HG03342 (cell line): ENCODE measurements around the gene C5AR1.
"Not testable (repeated sequence)": the region's sequence is repeated elsewhere in the genome, so short reads cannot be mapped to it uniquely, and the experiment has no call there.

Experiments
- ATAC-seq: cut with Tn5 transposase; IDR thresholded peaks from one replicate; pipeline ENCODE4 v1.9.1; 2021; ENCODE audit warnings: mild to moderate bottlenecking, moderate library complexity; ENCODE audit not compliant: unreplicated experiment

Gene C5AR1

GRCh38 chr19:47309608-47310007 is at the start of gene C5AR1:
TSS of gene C5AR1 (plus strand) at chr19:47309861. CDS start at chr19:47309896, 35 bp downstream.
- no peak for ATAC-seq

DNA sequence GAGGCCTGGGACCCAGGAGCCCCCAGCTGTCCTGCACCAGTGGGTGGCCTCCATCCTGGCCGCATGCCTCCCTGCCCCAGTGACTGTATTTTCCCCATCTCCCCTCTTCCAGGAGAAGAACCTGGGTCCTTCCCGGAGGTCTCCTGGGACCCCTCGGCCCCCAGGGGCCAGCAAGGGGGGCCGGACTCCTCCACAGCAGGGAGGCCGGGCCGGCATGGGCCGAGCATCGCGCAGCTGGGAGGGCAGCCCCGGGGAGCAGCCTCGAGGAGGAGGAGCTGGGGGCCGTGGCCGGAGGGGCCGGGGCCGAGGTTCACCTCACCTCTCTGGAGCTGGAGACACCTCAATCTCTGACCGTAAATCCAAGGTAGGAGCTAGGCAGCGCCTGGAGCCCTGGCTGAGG is 49.2 kb upstream of the C5AR1 start:
- ATAC-seq = no peak

DNA sequence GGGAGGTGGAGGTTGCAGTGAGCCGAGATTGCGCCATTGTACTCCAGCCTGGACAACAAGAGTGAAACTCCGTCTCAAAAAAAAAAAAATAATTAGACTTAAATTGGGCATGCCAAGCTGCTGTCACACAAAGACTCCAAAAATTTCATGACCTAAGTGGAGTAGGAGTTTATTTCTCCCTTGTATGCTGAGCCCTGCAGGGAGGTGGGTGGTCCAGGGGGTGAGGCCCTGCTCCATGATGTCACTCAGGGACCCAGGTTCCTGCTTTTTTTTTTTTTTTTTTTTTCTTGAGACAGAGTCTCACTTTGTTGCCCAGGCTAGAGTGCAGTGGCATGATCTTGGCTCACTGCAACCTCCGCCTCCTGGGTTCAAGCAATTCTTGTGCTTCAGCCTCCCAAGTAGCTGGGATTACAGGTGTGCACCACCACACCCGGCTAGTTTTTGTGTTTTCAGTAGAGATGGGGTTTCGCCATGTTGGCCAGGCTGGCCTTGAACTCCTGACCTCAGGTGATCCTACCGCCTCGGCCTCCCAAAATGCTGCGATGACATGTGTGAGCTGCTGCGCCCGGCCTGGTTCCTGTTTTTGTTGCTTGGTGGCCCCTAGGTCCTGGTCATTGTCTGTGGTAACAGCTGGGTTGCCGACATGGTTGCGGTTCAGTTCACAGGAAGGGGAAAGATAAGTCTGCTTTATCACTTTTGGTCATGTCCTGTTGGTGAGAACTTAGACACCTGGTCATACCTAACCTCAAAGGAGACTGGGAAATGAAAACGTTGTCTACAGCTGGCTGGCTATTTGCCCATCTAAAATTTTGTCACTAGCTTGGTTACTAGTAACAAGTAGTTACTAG is 47.5 kb upstream of the C5AR1 start:
- ATAC-seq = peak; percentile 56

DNA sequence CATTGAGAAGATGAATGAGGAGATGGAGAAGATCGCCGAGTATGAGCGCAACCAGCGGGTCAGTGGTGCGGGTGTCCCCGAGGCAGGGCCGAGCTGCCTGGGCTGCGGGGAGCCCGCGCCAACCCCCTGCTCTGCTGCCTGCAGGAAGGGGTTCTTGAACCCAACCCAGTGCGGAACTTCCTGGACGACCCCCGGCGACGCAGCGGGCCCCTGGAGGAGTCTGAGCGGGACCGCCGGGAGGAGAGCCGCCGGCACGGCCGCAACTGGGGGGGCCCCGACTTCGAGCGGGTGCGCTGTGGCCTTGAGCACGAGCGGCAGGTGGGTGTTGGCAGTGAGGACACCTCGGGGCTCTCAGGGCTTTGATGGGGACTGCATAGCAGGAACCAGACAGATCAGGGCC is 45.0 kb upstream of the C5AR1 start:
- ATAC-seq = no peak

GRCh38 chr19:47266401-47266941 is 43.2 kb upstream of the C5AR1 start:
- no peak for ATAC-seq

- ATAC-seq = no peak
Observed at GRCh38 chr19:47267350-47267759, 42.3 kb upstream of the C5AR1 start.

DNA sequence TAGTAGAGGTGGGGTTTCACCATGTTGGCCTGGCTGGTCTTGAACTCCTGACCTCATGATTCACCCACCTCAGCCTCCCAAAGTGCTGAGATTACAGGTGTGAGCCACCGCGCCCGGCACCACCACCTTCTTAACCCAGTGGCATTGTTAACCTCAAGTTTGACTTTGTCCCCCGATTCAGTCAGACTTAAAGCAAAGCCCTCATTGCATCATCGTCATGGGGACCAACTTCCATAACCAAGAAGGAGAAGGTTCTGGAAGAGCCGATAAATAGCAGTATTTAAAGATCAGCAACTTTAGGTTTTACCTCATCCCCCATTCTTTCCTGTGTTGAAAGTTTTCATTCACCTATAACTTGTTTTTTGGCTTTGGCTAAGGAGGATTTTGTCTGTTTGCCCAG is 41.6 kb upstream of the C5AR1 start:
- ATAC-seq = no peak

- no peak for ATAC-seq
Observed at GRCh38 chr19:47269596-47269995, 40.1 kb upstream of the C5AR1 start.

GRCh38 chr19:47270408-47270807 is 39.3 kb upstream of the C5AR1 start:
- no peak for ATAC-seq

DNA sequence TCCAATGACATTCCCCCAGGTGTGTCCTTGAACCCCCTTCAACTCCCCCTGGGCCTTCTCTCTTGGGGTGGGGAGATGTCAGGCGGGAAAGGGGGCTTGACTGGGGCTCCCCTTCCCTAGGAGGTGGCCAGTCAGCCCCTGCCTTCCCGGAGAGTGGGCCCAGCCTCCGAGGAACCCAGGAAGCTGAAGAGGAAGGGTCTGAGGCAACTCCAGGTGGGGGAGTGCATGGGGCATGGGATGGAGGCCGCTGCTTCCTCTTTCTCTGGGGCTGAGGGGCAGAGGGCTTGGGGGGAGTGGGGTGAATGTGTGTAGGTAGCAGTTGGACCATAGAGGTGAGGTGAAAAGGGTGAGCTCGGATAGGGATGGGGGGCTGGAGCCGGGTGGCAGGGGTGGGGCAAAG is 37.7 kb upstream of the C5AR1 start:
- ATAC-seq = no peak

- ATAC-seq = no peak
Observed at GRCh38 chr19:47272448-47273312, 37.0 kb upstream of the C5AR1 start.

DNA sequence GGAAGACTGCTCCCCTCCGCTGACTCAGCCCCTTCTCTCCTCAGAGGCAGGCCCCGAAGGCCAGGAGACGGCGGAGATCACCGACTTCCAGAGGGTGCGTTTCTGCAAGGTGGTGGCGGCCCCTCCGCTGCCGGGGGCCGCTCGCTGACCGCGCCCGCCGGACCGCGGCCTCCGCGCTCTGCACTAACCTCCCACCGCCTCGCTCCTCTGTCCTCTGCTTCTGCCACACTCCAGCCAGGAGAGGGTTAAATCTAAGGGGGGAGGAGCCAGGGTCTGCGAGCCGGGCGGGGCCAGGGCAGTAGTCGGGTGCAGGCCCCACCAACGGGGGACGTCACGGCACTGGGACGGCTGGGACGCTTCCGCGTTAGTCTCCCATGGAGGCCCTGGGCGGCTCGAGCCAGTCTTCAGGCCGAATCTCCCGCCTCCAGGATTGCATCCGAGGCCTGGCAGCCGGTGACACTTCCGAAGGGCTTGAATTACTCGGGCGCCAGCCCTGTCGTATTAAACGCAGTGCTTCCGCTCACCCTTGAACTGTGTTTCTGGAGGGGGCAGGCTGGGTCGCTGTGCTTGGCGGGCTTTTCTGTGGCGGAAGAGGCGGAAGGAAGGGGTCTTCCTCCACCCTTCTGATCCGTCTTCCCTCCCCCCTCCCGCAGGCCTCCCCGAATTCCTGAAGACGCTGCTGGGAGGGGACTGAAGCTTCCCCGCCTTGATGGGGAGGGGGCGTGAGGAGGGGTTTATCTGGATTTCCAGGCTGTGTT is 36.2 kb upstream of the C5AR1 start:
- ATAC-seq = peak; percentile 61

DNA sequence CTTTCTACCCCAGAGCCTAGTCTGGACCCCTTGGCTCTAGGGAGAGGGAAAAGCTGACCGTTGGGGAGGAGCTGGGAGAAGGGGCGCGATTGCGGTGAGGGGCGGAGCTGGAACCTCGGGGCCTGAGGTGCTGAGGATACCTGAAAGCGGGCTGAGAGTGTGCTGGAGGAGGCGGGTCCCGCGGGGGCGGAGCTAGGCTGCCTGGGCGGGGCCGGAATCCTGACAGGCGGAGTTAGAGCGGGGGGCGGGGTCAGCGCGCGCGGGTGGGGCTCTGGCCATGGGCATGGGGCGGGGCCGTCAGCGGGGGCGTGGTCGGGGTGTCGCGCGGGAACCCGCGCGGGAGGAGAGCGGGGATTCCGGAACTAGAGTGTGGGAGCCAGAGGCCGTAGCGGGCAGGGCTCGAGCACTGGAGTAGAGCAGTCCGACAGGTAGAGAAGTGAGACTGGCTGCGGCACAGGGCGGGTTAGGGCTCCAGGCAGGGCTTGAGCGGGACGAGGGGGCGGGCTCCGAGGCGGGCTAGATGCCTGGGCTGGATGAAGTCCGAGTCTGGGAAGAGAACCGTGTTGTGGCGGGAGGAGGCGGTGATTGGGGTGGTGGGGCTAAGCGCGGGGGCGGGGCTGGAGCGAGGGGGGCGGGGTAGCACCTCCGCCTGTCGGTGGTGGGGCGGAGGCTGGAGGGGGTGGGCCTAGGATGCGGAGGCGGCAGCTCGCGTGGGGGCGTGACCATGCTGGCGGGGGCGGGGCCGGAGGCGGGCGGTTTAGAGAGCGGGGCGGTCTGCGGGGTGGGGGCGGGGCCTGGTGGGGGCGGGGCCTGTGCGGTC is 35.4 kb upstream of the C5AR1 start, which contains the start of gene INAFM1:
Gene INAFM1 (plus strand): TSS at position 815 of the 820 bp plus-strand sequence. CDS start 35 bp downstream, outside the sequence.
- peak; percentile 37 for ATAC-seq

DNA sequence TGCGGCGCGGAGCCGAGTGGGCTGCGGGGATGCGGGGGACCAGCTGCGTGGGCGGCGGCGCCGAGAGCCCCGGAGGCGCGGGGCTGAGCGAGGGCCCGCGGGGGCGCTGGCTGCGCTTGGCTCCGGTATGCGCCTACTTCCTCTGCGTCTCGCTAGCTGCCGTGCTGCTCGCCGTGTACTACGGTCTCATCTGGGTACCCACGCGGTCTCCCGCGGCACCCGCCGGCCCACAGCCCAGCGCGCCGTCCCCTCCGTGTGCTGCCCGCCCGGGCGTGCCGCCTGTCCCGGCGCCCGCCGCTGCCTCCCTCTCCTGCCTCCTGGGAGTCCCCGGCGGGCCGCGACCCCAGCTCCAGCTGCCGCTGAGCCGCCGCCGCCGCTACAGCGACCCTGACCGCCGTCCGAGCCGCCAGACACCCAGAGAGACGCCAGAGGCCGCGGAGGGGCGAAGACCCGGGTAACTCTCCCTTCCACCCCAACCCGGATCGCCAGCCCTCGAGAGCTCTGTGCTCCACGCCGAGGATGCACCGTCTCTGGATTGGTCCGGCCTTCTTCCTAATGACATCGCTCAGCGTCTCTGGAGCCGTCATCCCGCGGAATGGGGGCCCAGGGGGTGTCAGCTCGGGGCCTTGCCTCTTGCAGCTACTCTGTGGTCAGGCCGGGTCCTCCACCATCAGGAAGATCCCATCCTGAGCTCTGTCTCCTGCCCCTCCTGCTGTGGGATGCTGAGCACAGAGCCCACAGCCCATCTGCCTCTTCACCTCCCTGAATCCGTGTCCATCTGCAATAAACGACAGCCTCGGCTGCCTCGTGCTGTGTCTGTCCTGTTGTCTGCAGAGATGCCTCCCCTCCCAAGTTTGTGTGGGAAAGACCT is 34.5 kb upstream of the C5AR1 start:
- ATAC-seq = peak; percentile 15

DNA sequence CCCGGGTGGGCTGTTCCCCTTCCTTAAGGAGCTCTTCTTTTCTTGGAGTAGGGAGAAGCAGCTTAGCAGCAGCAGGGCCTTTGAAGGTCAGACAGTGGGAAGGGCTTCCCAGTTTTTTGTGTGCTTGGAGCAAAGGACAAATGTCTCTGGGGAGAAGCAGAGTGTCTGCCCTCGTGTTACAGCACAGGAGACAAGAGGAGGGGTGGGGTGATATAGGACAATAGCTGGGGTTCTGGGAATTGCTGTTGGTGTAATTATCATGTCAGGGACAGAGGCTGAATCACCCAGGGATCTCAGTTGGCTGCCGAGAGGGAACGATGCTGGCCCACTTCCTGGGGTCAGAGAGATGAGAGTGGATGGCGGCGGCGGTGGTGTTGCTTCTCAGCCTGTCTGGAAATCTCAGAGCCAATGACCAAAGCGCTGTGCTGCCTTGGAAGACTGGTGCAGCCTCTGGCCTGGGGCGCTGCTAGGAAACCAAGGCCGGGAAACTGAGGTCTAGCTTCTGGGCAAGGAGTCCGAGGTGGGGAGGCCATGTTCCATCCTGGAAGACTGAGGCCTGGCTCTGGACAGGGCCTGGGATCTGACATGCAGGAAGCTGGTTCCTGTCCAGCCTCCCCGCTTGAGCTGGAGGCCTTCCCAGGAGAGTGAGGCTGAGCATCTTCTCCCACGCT is 33.7 kb upstream of the C5AR1 start:
- no peak for ATAC-seq

GRCh38 chr19:47276513-47276912 is 33.1 kb upstream of the C5AR1 start:
- not testable (repeated sequence) for ATAC-seq

- ATAC-seq = no peak
Observed at GRCh38 chr19:47280183-47280797, 29.4 kb upstream of the C5AR1 start.
